Measurements from ENCODE around the gene DUSP3.

Gene DUSP3

GRCh38 chr17:43788540-43788939 is 9.8 kb upstream of the DUSP3 start:
- Histone ChIP-seq H3K36me3 (replicated peaks) (no peaks in the 10 kb centered on the region), H3K4me3 (ENCODE audit: low read depth, low read length) (no peak overlapping the region), H3K27me3 (replicated peaks) (no peaks in the 10 kb centered on the region), H3K27ac (no peak overlapping the region)
- no peak for DNase-seq
- no peak for TF ChIP-seq CTCF (IDR thresholded peaks at IDR 0.05; ENCODE audit: low read depth, low read length, missing control alignments)
- in situ Hi-C loops (cut with HindIII; ENCODE audit: low pct_ligation_motif_present, low sequenced_read_pairs), result no loop called here

- no peak overlapping the region for H3K4me3 ChIP-seq (ENCODE audit: low read depth, low read length)
- no peaks in the 10 kb centered on the region for H3K36me3 ChIP-seq (replicated peaks)
- H3K27me3 ChIP-seq (replicated peaks), result no peaks in the 10 kb centered on the region
- in situ Hi-C loops (cut with HindIII; ENCODE audit: low pct_ligation_motif_present, low sequenced_read_pairs), result no loop called here
- DNase-seq, result no peak
- H3K27ac ChIP-seq, result no peak overlapping the region
- TF ChIP-seq CTCF (IDR thresholded peaks at IDR 0.05; ENCODE audit: low read depth, low read length, missing control alignments), result no peak
Measured at GRCh38 chr17:43787728-43788127, 9.0 kb upstream of the DUSP3 start.

- Histone ChIP-seq H3K27me3 (replicated peaks) (no peaks in the 10 kb centered on the region), H3K36me3 (replicated peaks) (no peaks in the 10 kb centered on the region), H3K27ac (peak overlapping the region; percentile 50), H3K4me3 (ENCODE audit: low read depth, low read length) (no peak overlapping the region)
- no peak for TF ChIP-seq CTCF (IDR thresholded peaks at IDR 0.05; ENCODE audit: low read depth, low read length, missing control alignments)
- peak; percentile 60 for DNase-seq
- in situ Hi-C loops (cut with HindIII; ENCODE audit: low pct_ligation_motif_present, low sequenced_read_pairs), result no loop called here
Measured at GRCh38 chr17:43784628-43785101, 5.9 kb upstream of the DUSP3 start.

GRCh38 chr17:43784068-43784467 is 5.3 kb upstream of the DUSP3 start:
- Histone ChIP-seq H3K27me3 (replicated peaks) (no peaks in the 10 kb centered on the region), H3K4me3 (ENCODE audit: low read depth, low read length) (no peak overlapping the region), H3K36me3 (replicated peaks) (no peaks in the 10 kb centered on the region), H3K27ac (peak overlapping the region; percentile 50)
- in situ Hi-C loops (cut with HindIII; ENCODE audit: low pct_ligation_motif_present, low sequenced_read_pairs), result no loop called here
- TF ChIP-seq CTCF (IDR thresholded peaks at IDR 0.05; ENCODE audit: low read depth, low read length, missing control alignments), result no peak
- peak; percentile 24 for DNase-seq

- Histone ChIP-seq H3K27me3 (replicated peaks) (no peaks in the 10 kb centered on the region), H3K36me3 (replicated peaks) (no peaks in the 10 kb centered on the region), H3K4me3 (ENCODE audit: low read depth, low read length) (no peak overlapping the region), H3K27ac (no peak overlapping the region)
- DNase-seq, result no peak
- in situ Hi-C loops (cut with HindIII; ENCODE audit: low pct_ligation_motif_present, low sequenced_read_pairs), result no loop called here
- TF ChIP-seq CTCF (IDR thresholded peaks at IDR 0.05; ENCODE audit: low read depth, low read length, missing control alignments), result no peak
Measured at GRCh38 chr17:43782913-43783680, 4.3 kb upstream of the DUSP3 start.

- TF ChIP-seq CTCF (IDR thresholded peaks at IDR 0.05; ENCODE audit: low read depth, low read length, missing control alignments), result no peak
- in situ Hi-C loops (cut with HindIII; ENCODE audit: low pct_ligation_motif_present, low sequenced_read_pairs), result no loop called here
- H3K27ac ChIP-seq, result no peak within 1 kb of the TSS
- H3K27me3 ChIP-seq (replicated peaks), result no peaks in the 10 kb centered on the region
- no peak for DNase-seq
- peaks cover 14% of the 10 kb centered on the region for H3K36me3 ChIP-seq (replicated peaks)
- H3K4me3 ChIP-seq (ENCODE audit: low read depth, low read length), result peak within 1 kb of the TSS; percentile 81
Measured at GRCh38 chr17:43780135-43780534, 1.4 kb upstream of the DUSP3 start, which contains the start of gene CFAP97D1. Gene CFAP97D1, plus strand, starts transcription at chr17:43780435. Its CDS starts 28 bp downstream, at chr17:43780463.
